Nephron progenitor cell (in vitro differentiated cells): ENCODE measurements around the gene PAFAH1B1.
"Not testable (repeated sequence)": the region's sequence is repeated elsewhere in the genome, so short reads cannot be mapped to it uniquely, and the experiment has no call there.

Experiments
- DNase-seq: peaks from one replicate; pipeline ENCODE4 v3.0.0; 2021
- H3K27ac Mint-ChIP-seq: 2 replicates; pipeline ENCODE4 v1.8.0; 2021; ENCODE audit warnings: mild to moderate bottlenecking, moderate library complexity, mixed read lengths
- H3K27me3 Mint-ChIP-seq: 2 replicates; pipeline ENCODE4 v1.8.0; 2021; ENCODE audit warnings: mild to moderate bottlenecking, low read depth, mixed read lengths; ENCODE audit not compliant: poor library complexity
- H3K36me3 Mint-ChIP-seq: 2 replicates; pipeline ENCODE4 v1.8.0; 2021; ENCODE audit warnings: low read depth, mixed read lengths
- H3K4me1 Mint-ChIP-seq: 2 replicates; pipeline ENCODE4 v1.8.0; 2021; ENCODE audit warnings: mixed read lengths
- H3K4me3 Mint-ChIP-seq: 2 replicates; pipeline ENCODE4 v1.8.0; 2021; ENCODE audit warnings: mild to moderate bottlenecking, moderate library complexity, mixed read lengths
- H3K9me3 Mint-ChIP-seq: 2 replicates; pipeline ENCODE4 v1.8.0; 2021; ENCODE audit warnings: mild to moderate bottlenecking, moderate library complexity, mixed read lengths
- TF ChIP-seq, protein P1 (sequence below): fragments of 200-600 bp; sonication (generic); IDR thresholded peaks from 2 replicates; pipeline ENCODE4 v1.5.0; 2021; ENCODE audit warnings: antibody characterized with exemption

Gene PAFAH1B1

GRCh38 chr17:2644971-2645370, 51.5 kb downstream of the PAFAH1B1 start:
- H3K4me3 Mint-ChIP-seq = no peak overlapping the region
- TF ChIP-seq, protein P1, sequence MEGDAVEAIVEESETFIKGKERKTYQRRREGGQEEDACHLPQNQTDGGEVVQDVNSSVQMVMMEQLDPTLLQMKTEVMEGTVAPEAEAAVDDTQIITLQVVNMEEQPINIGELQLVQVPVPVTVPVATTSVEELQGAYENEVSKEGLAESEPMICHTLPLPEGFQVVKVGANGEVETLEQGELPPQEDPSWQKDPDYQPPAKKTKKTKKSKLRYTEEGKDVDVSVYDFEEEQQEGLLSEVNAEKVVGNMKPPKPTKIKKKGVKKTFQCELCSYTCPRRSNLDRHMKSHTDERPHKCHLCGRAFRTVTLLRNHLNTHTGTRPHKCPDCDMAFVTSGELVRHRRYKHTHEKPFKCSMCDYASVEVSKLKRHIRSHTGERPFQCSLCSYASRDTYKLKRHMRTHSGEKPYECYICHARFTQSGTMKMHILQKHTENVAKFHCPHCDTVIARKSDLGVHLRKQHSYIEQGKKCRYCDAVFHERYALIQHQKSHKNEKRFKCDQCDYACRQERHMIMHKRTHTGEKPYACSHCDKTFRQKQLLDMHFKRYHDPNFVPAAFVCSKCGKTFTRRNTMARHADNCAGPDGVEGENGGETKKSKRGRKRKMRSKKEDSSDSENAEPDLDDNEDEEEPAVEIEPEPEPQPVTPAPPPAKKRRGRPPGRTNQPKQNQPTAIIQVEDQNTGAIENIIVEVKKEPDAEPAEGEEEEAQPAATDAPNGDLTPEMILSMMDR = no peak
- no peak overlapping the region for H3K27ac Mint-ChIP-seq
- no peaks in the 10 kb centered on the region for H3K27me3 Mint-ChIP-seq
- H3K4me1 Mint-ChIP-seq = no peaks in the 10 kb centered on the region
- no peak for DNase-seq
- peaks cover 12% of the 10 kb centered on the region for H3K9me3 Mint-ChIP-seq
- peaks cover 88% of the 10 kb centered on the region for H3K36me3 Mint-ChIP-seq

GRCh38 chr17:2647957-2648356, 54.5 kb downstream of the PAFAH1B1 start:
- Mint-ChIP-seq H3K36me3 (peaks cover 89% of the 10 kb centered on the region), H3K27ac (no peak overlapping the region), H3K4me3 (no peak overlapping the region), H3K9me3 (peaks cover 33% of the 10 kb centered on the region), H3K4me1 (no peaks in the 10 kb centered on the region), H3K27me3 (no peaks in the 10 kb centered on the region)
- no peak for DNase-seq
- TF ChIP-seq, protein P1 = no peak

DNA sequence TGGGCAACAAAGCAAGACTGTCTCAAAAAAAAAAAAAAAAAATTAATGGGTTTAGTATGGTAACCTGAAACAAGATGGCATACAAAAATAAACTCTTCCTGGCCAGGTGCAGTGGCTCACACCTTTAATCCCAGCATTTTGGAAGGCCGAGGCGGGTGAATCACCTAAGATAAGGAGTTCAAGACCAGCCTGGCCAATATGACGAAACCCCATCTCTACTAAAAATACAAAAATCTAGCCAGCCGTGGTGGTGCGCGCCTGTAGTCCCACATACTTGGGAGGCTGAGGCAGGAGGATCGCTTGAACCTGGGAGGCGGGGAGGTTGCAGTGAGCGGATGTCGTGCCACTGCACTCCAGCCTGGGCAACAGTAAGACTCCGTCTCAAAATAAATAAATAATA, 55.7 kb downstream of the PAFAH1B1 start:
- Mint-ChIP-seq H3K36me3 (peaks cover 87% of the 10 kb centered on the region), H3K9me3 (peaks cover 33% of the 10 kb centered on the region), H3K27ac (no peak overlapping the region), H3K27me3 (no peaks in the 10 kb centered on the region), H3K4me3 (no peak overlapping the region), H3K4me1 (no peaks in the 10 kb centered on the region)
- DNase-seq = no peak
- TF ChIP-seq, protein P1 = no peak

DNA sequence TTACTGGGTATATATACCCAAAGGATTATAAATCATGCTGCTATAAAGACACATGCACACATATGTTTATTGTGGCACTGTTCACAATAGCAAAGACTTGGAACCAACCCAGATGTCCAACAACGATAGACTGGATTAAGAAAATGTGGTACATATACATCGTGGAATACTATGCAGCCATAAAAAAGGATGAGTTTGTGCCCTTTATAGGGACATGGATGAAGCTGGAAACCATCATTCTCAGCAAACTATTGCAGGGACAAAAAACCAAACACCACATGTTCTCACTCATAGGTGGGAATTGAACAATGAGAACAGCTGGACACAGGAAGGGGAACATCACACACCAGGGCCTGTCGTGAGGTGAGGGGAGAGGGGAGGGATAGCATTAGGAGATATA, 59.5 kb downstream of the PAFAH1B1 start:
- H3K27me3 Mint-ChIP-seq = not testable (repeated sequence)
- peaks cover 31% of the 10 kb centered on the region for H3K9me3 Mint-ChIP-seq

DNA sequence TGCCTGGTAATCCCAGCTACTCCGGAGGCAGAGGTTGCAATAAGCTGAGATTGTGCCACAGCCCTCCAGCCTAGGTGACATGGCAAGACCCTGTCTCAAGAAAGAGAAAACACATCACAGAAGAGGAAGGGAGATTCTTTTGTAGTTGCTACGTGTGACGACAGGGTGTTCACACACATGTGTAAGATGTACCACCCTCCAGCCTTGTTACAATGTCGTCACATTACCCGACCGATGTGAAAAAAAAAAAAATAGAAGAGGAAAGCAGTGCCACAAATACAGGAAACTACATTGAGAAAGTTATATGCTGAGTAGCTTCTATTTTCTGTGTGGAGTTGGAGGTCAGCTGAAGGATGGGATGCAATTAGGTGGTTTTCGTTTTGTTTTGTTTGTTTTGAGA, 62.1 kb downstream of the PAFAH1B1 start:
- H3K9me3 Mint-ChIP-seq = peaks cover 25% of the 10 kb centered on the region
- H3K36me3 Mint-ChIP-seq = peaks cover 74% of the 10 kb centered on the region
- no peak overlapping the region for H3K4me3 Mint-ChIP-seq
- H3K27ac Mint-ChIP-seq = peak overlapping the region; percentile 23
- no peak for DNase-seq
- H3K4me1 Mint-ChIP-seq = peaks cover 11% of the 10 kb centered on the region
- H3K27me3 Mint-ChIP-seq = no peaks in the 10 kb centered on the region
- TF ChIP-seq, protein P1 = no peak

More for the DNA sequence above, 59.5 kb downstream of the PAFAH1B1 start:
- H3K4me1 Mint-ChIP-seq, H3K4me3 Mint-ChIP-seq, DNase-seq, H3K27ac Mint-ChIP-seq: not testable (repeated sequence)
- peaks cover 73% of the 10 kb centered on the region for H3K36me3 Mint-ChIP-seq

DNA sequence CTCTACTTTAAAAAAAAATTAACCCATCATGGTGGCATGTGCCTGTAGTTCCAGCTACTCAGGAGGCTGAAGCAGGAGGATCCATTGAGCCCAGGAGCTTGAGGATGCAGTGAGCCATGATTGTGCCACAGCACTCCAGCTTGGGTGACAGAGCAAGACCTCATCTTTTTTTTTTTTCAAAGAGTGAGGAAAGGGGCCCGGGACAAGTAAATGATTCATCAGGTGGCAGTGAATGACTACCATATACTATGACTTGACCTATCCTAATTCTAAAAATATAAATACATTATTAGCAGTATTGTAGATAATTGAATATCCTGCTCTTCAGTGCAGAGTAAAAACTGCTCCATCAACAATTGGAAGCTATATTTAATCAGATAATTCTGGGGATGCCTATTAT, 62.8 kb downstream of the PAFAH1B1 start:
- H3K36me3 Mint-ChIP-seq = peaks cover 74% of the 10 kb centered on the region
- H3K27me3 Mint-ChIP-seq = no peaks in the 10 kb centered on the region
- no peak overlapping the region for H3K4me3 Mint-ChIP-seq
- no peak for DNase-seq
- TF ChIP-seq, protein P1 = no peak
- H3K9me3 Mint-ChIP-seq = peaks cover 26% of the 10 kb centered on the region
- no peak overlapping the region for H3K27ac Mint-ChIP-seq
- peaks cover 11% of the 10 kb centered on the region for H3K4me1 Mint-ChIP-seq

DNA sequence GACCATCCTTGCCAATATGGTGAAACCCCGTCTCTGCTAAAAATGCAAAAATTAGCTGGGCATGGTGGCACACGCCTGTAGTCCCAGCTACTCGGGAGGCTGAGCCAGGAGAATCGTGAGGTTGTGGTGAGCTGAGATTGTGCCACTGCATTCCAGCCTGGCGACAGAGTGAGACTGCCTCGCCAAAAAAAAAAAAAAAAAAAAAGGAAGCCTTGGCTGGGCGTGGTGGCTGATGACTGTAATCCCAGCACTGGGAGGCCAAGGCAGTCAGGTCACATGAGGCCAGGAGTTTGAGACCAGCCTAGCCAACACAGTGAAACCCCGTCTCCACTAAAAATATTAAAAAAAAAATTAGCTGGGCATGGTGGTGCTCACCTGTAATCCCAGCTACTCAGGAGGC, 65.9 kb downstream of the PAFAH1B1 start:
- peaks cover 18% of the 10 kb centered on the region for H3K9me3 Mint-ChIP-seq
- H3K27ac Mint-ChIP-seq, H3K27me3 Mint-ChIP-seq, H3K4me3 Mint-ChIP-seq, DNase-seq: not testable (repeated sequence)
- peaks cover 11% of the 10 kb centered on the region for H3K4me1 Mint-ChIP-seq
- peaks cover 67% of the 10 kb centered on the region for H3K36me3 Mint-ChIP-seq

DNA sequence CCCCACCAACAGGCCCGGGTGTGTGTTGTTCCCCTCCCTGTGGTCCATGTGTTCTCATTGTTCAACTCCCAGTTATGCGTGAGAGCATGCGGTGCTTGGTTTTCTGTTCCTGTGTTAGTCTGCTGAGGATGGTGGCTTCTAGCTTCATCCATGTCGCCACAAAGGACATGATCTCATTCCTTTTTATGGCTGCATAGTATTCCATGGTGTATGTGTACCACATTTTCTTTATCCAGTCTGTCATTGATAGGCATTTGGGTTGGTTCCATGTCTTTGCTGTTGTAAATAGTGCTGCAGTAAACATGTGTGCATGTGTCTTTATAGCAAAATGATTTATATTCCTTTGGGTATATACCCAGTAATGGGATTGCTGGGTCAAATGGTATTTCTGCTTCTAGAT, 67.0 kb downstream of the PAFAH1B1 start:
- peaks cover 18% of the 10 kb centered on the region for H3K9me3 Mint-ChIP-seq
- not testable (repeated sequence) for H3K27me3 Mint-ChIP-seq, DNase-seq, H3K27ac Mint-ChIP-seq, H3K4me3 Mint-ChIP-seq
- H3K4me1 Mint-ChIP-seq = peaks cover 11% of the 10 kb centered on the region
- H3K36me3 Mint-ChIP-seq = peaks cover 68% of the 10 kb centered on the region
